ENCODE results near the gene RTN4RL2. TPM values are rescaled to one million over a fixed set of nuclear protein-coding genes. Genes with fewer than 3 reads are reported as not detected.

Gene RTN4RL2
- 0.53 and 0.94 TPM in 2 replicates for total RNA-seq
- polyA plus RNA-seq (2012) = 0.24 TPM

- peak; percentile 49 for DNase-seq (ENCODE audit: low read depth)
Observed at GRCh38 chr11:57460022-57460757, at the start of gene RTN4RL2. Gene RTN4RL2 (plus strand): TSS chr11:57460528. CDS start chr11:57460866, 338 bp downstream.

GRCh38 chr11:57413681-57414080, 46.6 kb upstream of the RTN4RL2 start:
- no peak for DNase-seq (ENCODE audit: low read depth)

DNA sequence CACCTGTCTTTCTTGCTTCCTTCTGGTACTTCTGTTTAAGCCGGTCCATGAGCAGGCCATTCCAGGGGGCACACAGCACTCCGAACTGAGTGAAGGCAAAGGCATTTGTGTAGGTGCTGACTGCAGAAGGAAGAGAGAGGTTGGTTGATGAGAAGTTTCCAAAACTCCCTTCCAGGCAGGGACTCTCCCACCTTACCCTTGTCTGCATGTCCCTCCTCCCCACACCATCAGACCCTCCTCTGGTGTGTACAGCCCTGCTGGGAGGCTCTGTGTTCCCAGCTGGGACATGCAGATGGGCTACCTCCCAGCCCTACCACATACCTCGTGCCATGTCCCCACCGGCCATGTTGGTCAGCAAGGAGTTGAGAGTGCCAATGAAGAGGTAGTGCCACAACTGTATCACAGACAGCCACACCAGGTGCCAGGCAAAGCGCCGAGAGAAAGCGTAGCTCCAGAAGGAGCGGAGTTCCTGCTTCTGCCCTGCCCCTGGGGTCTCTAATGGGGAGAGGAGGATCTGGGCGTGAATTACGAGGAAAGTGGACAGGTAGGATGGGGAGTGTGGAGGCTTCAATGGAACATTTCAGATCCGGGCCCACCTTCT, 45.6 kb upstream of the RTN4RL2 start:
- DNase-seq (ENCODE audit: low read depth) = no peak

- DNase-seq (ENCODE audit: low read depth) = no peak
Observed at GRCh38 chr11:57416436-57416835, 43.9 kb upstream of the RTN4RL2 start.

DNA sequence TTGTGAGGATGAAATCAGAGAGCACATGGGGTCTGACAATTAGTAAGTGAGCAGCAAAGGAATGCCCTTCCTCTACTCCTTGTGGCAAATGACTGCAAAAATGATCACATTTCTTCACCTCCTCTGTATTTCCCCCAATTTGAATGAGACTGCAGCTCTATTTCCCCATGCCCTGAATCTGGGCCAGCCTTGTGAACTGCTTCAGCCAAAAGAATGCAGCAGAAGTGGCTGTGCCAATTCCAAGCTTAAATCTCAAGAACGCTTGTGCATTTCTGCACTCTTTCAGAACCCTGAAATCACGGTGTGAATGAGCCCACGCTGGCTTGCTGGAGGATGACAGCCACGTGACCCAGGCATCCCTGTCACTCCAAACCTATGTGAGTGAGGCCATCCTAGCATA, 43.3 kb upstream of the RTN4RL2 start:
- no peak for DNase-seq (ENCODE audit: low read depth)

GRCh38 chr11:57418131-57418530, 42.2 kb upstream of the RTN4RL2 start:
- DNase-seq (ENCODE audit: low read depth) = no peak

DNA sequence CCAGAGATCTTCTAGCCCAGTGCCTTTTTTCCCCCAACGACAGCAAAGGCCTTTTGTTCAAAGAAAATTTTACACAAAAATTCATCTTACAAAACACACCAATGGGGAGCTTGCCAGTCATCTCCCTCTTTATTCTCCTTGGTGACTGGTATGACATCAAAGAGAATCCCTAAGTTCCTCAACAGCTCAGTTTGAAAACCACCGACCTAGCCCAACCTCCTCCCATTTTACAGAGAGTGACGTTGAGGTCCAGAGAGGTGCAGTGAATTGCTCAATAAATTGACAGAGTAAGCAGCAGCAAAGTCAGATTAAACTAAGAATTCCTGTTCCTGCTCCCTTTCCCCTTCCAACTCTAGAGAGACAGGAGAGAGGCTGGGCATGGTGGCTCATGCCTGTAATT, 41.2 kb upstream of the RTN4RL2 start:
- no peak for DNase-seq (ENCODE audit: low read depth)

- no peak for DNase-seq (ENCODE audit: low read depth)
Observed at GRCh38 chr11:57421066-57421465, 39.3 kb upstream of the RTN4RL2 start.

DNA sequence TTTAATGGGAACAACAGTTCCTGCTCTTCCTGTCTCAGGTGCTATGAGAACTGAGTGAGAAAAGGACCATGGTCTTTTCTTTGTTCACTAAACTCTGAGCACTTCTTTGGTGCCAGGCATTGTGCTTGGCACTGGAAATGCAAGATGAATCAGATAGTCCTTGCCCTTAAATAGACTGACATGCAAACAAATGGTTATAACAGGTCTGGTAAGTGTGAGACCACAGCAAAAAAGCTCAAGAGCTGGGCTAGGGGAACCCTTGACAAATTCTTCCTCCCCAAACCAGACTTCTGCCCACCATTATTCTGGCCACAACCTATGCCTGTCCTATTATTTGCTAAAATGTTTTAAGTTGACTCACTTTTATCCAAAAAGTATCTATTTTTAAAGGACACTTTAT, 38.5 kb upstream of the RTN4RL2 start:
- DNase-seq (ENCODE audit: low read depth) = no peak

GRCh38 chr11:57422669-57423068, 37.7 kb upstream of the RTN4RL2 start:
- no peak for DNase-seq (ENCODE audit: low read depth)

DNA sequence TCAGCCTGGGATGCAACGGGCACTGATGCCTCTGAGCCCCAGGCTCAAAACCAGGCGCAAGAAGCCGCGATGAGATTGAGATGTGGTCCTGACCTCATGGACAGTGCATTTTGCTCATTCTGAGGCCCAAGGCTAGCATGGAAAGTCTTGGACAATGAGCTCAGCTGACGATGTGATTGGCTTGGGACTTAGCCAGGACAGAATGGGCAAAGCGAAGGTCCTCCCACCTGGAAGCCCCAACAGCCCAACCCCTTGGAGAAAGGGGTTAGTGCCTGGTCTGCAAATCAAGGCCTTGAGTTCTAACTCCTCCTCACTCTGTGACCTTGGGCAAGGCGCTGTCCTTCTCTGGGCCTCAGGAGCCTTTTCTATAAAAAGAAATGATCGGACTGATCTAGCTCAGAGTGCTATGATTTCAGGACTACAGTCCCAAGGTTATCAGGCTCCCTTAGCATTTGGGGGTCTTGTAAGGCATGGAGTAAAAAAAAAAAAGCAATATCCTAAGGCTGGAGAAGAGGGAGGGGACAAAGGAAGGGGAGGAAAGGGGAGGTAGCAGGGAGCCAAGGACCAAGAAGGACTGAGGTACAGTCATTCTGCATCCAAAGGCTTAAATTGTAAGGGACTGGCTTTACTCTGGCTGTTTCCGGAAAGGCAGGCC, 36.1 kb upstream of the RTN4RL2 start:
- no peak for DNase-seq (ENCODE audit: low read depth)

DNA sequence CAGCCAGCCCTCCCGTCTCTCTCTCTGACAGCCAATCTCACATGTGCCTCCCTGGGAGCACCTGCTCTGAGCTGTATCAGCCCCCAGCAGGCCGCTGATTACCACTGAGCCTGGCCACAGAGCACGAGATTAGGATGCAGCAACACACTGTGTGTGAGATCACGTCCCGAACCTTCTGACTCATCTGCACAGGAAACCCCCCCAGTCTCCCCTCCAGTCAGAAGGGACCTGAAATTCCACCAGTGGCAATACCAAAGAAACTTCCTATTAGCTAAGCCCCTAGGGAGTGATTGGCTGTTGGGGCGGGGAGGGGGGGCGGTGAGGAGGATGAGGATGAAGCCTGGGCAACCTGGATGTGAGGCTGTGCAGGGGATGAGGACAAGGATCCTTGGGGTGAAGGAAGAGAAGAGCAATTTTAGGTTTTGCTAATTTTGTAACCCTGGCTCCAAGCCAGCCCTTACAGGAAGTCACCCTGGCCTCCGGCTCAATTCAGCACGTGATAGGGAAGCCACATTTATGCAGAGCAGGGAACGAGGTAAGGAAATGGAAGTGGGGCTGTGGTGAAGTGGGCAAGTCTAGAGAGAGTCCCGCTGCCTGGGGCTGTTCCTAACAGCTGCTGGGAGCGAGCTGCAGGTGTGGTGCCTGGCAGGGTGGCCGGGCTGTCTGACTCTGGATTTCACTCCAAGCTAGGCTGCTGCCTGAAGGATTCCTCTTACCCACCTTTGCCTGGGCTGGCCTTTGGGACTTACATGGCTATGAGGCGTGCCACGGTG, 35.4 kb upstream of the RTN4RL2 start:
- DNase-seq (ENCODE audit: low read depth) = peak; percentile 93

- peak; percentile 54 for DNase-seq (ENCODE audit: low read depth)
Observed at GRCh38 chr11:57425565-57426438, 34.5 kb upstream of the RTN4RL2 start.

DNA sequence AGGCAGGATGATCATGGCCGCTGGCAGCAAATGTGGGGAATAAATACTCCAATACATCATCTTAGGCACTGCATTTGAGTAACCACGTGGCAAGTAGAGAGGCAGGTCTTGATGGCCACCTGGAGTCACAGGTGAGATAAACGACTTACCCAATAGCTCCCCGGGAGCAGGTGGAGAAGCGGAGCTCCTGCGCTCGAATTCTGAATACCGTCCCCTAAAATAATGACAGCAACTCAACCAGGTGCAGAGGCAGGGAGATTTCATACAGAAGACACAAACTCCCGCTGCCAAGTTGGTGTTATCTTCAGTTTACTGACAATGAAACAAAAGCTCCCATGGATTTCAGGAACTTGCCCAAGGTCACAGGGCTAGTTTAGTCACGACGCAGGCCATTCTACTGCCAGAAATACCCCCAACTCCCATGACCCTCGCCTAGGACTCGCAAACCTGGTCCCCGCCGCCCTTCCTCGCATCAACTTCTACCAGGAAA, 33.8 kb upstream of the RTN4RL2 start:
- DNase-seq (ENCODE audit: low read depth) = no peak

GRCh38 chr11:57426929-57427726, 33.2 kb upstream of the RTN4RL2 start, which contains the start of gene SLC43A3:
Gene SLC43A3 (minus strand): TSS chr11:57427121. CDS start chr11:57426172, 949 bp downstream.
- peak; percentile 96 for DNase-seq (ENCODE audit: low read depth)

GRCh38 chr11:57427727-57428082, 32.6 kb upstream of the RTN4RL2 start:
- peak; percentile 80 for DNase-seq (ENCODE audit: low read depth)

GRCh38 chr11:57428643-57429042, 31.7 kb upstream of the RTN4RL2 start:
- no peak for DNase-seq (ENCODE audit: low read depth)

- no peak for DNase-seq (ENCODE audit: low read depth)
Observed at GRCh38 chr11:57429946-57430345, 30.4 kb upstream of the RTN4RL2 start.

DNA sequence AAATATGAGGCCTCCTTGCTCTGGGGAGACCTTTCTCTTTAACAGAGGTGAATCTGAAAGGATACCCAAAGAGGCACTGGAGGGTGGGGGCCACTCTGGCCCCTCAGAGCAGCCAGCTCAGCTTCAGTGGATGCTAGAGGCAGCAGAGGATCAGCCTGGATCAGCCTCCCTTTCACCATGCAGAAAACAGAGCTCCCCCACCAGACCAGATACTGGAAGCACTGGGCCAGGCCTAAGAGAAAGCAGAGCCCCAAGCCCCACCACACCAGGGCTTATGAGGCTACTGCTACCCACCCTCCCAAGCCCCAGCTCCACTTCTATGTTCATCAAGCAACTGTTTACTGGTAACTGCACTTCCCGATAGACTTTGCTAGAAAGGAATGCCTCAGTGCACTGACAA, 29.4 kb upstream of the RTN4RL2 start:
- no peak for DNase-seq (ENCODE audit: low read depth)

- DNase-seq (ENCODE audit: low read depth) = no peak
Observed at GRCh38 chr11:57432149-57432561, 28.2 kb upstream of the RTN4RL2 start.

Data from myocyte (in vitro differentiated cells).